Measurements from ENCODE around the gene OXCT2.
"Not testable (repeated sequence)": the region's sequence is repeated elsewhere in the genome, so short reads cannot be mapped to it uniquely, and the experiment has no call there.

GRCh38 chr1:39775676-39776399 is 4.7 kb upstream of the OXCT2 start:
- TF ChIP-seq EZH2 (IDR thresholded peaks at IDR 0.05; ENCODE audit: borderline replicate concordance, insufficient read depth, low read depth, low read length, poor library complexity, severe bottlenecking); CTCF (IDR thresholded peaks at IDR 0.05): not testable (repeated sequence)
